Measurements from ENCODE around the gene KCTD7.
"Not testable (repeated sequence)": the region's sequence is repeated elsewhere in the genome, so short reads cannot be mapped to it uniquely, and the experiment has no call there.

Gene KCTD7

GRCh38 chr7:66654275-66655112 is 25.8 kb downstream of the KCTD7 start:
- CTCF ChIA-PET, result interaction anchor here (0.5 to 0.6 kb wide), 2 partner anchors 238 to 399 kb away, joined by 3 to 4 read pairs; no protein-coding TSS in a partner anchor
- no peak for TF ChIP-seq CTCF (conservative IDR thresholded peaks at IDR 0.05; ENCODE audit: low read depth)
- peak; percentile 96 for DNase-seq (ENCODE audit: low spot score)
- H3K27ac ChIP-seq, result peak overlapping the region; percentile 98
- POLR2A ChIA-PET (ENCODE audit: low non-redundant PET), result interaction anchor here (0.6 to 2.0 kb wide), 2 partner anchors 25 to 86 kb away, joined by 3 to 5 read pairs; partner anchors contain the start of gene RABGEF1

GRCh38 chr7:66655113-66655806 is 26.6 kb downstream of the KCTD7 start:
- POLR2A ChIA-PET (ENCODE audit: low non-redundant PET), result interaction anchor here (2.0 kb wide), 1 partner anchor 85 kb away, joined by 5 read pairs; the partner anchor contains the start of gene RABGEF1
- CTCF ChIA-PET, result interaction anchor here (0.6 to 0.7 kb wide), 2 partner anchors 273 to 400 kb away, joined by 4 to 5 read pairs; no protein-coding TSS in a partner anchor
- peak overlapping the region; percentile 98 for H3K27ac ChIP-seq
- DNase-seq (ENCODE audit: low spot score), result peak; percentile 18

GRCh38 chr7:66655826-66656485 is 27.3 kb downstream of the KCTD7 start:
- CTCF ChIA-PET, result interaction anchor here (0.7 kb wide), 1 partner anchor 273 kb away, joined by 5 read pairs; no protein-coding TSS in a partner anchor
- not testable (repeated sequence) for DNase-seq (ENCODE audit: low spot score)
- peak overlapping the region; percentile 57 for H3K27ac ChIP-seq
- POLR2A ChIA-PET (ENCODE audit: low non-redundant PET), result interaction anchor here (2.0 kb wide), 1 partner anchor 84 kb away, joined by 5 read pairs; the partner anchor contains the start of gene RABGEF1

GRCh38 chr7:66657798-66658197 is 29.1 kb downstream of the KCTD7 start:
- POLR2A ChIA-PET (ENCODE audit: low non-redundant PET), result interaction anchor here (0.6 kb wide), 1 partner anchor 8 kb away, joined by 3 read pairs; no protein-coding TSS in a partner anchor
- CTCF ChIA-PET, result no interaction called here
- TF ChIP-seq CTCF (conservative IDR thresholded peaks at IDR 0.05; ENCODE audit: low read depth), result no peak
- no peak for DNase-seq (ENCODE audit: low spot score)
- H3K27ac ChIP-seq, result no peak overlapping the region

- CTCF ChIA-PET, result interaction anchor here (0.6 kb wide), 1 partner anchor 401 kb away, joined by 3 read pairs; no protein-coding TSS in a partner anchor
- peak overlapping the region; percentile 5; the same call in 1 of the 2 replicates for H3K27ac ChIP-seq
- DNase-seq (ENCODE audit: low spot score), result no peak
- no peak for TF ChIP-seq CTCF (conservative IDR thresholded peaks at IDR 0.05; ENCODE audit: low read depth)
- POLR2A ChIA-PET (ENCODE audit: low non-redundant PET), result no interaction called here
These were observed 34.1 kb downstream of the KCTD7 start for GRCh38 chr7:66662646-66663264.

- DNase-seq (ENCODE audit: low spot score), result no peak
- POLR2A ChIA-PET (ENCODE audit: low non-redundant PET), result no interaction called here
- no peak overlapping the region; the same call in 1 of the 2 replicates for H3K27ac ChIP-seq
- CTCF ChIA-PET, result no interaction called here
- no peak for TF ChIP-seq CTCF (conservative IDR thresholded peaks at IDR 0.05; ENCODE audit: low read depth)
These were observed 36.1 kb downstream of the KCTD7 start for GRCh38 chr7:66664590-66665293.

Data from RWPE1 (cell line).